ENCODE measurements around the gene DAPK3.

GRCh38 chr19:3983542-3983914 is 12.6 kb upstream of the DAPK3 start:
- TF ChIP-seq CTCF (conservative IDR thresholded peaks at IDR 0.05; ENCODE audit: low read length): no peak
- no peak for TF ChIP-seq EZH2phosphoT487 (IDR thresholded peaks at IDR 0.05; ENCODE audit: borderline replicate concordance)

Measured in Loucy (cell line).